HepG2 (cell line): ENCODE results near the gene PPP1R8.

ENCODE experiments used
- CTCF ChIP-seq: sonication (generic); formaldehyde crosslinking; IDR thresholded peaks from 2 replicates; pipeline ENCODE4 v1.5.0; 2020; ENCODE audit warnings: mild to moderate bottlenecking, missing genetic modification reagents, moderate library complexity
- ETS1 ChIP-seq: sonication (generic); formaldehyde crosslinking; IDR thresholded peaks from 2 replicates; pipeline ENCODE4 v1.4.0; 2020; ENCODE audit warnings: missing genetic modification reagents
- KLF16 ChIP-seq, 2 experiments: sonication (generic) in 1 of 2; formaldehyde crosslinking in 1 of 2; IDR thresholded peaks; 2 replicates each; pipeline versions ENCODE4 v1.6.1 to v1.8.0; 2016 to 2023; ENCODE audit warnings: missing genetic modification reagents in 2 of 2, missing compliant biosample characterization in 1 of 2
- MTERF4 ChIP-seq: sonication (generic); formaldehyde crosslinking; IDR thresholded peaks from 2 replicates; pipeline ENCODE4 v1.8.0; 2023; ENCODE audit warnings: mild to moderate bottlenecking, missing genetic modification reagents
- POLR2AphosphoS5 ChIP-seq: IDR thresholded peaks from 2 replicates; pipeline ENCODE4 v1.6.1; 2012; ENCODE audit warnings: low read depth, low read length
- ZBTB20 ChIP-seq: sonication (generic); formaldehyde crosslinking; IDR thresholded peaks from 2 replicates; pipeline ENCODE4 v1.8.1; 2023; ENCODE audit warnings: missing genetic modification reagents, low read depth, mild to moderate bottlenecking, borderline replicate concordance
- ZBTB38 ChIP-seq: sonication (generic); formaldehyde crosslinking; IDR thresholded peaks from 2 replicates; pipeline ENCODE4 v1.5.1; 2020; ENCODE audit warnings: mild to moderate bottlenecking, missing genetic modification reagents
- ZNF235 ChIP-seq: sonication (generic); formaldehyde crosslinking; IDR thresholded peaks from 2 replicates; pipeline ENCODE4 v1.8.1; 2023; ENCODE audit warnings: mild to moderate bottlenecking, missing genetic modification reagents, borderline replicate concordance
- ZNF326 ChIP-seq: sonication (generic); formaldehyde crosslinking; IDR thresholded peaks from 2 replicates; pipeline ENCODE4 v1.4.0; 2020; ENCODE audit warnings: missing genetic modification reagents, borderline replicate concordance

- TF ChIP-seq ZBTB38 (CRISPR knock-in tag) (no peak), CTCF (CRISPR knock-in tag) (no peak), ZNF326 (CRISPR knock-in tag) (no peak), ZNF235 (CRISPR knock-in tag) (no peak), KLF16 (CRISPR knock-in tag; IDR thresholded peaks at IDR 0.05) (no peak), ETS1 (CRISPR knock-in tag) (no peak), POLR2AphosphoS5 (no peak), ZBTB20 (CRISPR knock-in tag) (no peak), MTERF4 (CRISPR knock-in tag) (no peak)
Measured at GRCh38 chr1:27833470-27833869, 2.9 kb downstream of the PPP1R8 start.
